ENCODE results near the gene SCGB1A1. TPM values are rescaled to one million over a fixed set of nuclear protein-coding genes. Genes with fewer than 3 reads are reported as not detected.

The SCGB1A1 gene
- total RNA-seq, 1 experiment from 2014 or later, result not detected

- peaks cover 6% of the 10 kb centered on the region for H3K4me1 Mint-ChIP-seq (ENCODE audit: low read depth, unreplicated experiment)
- intact Hi-C loops (cut with micrococcal nuclease; ENCODE audit: unreplicated experiment), result no loop called here
These were observed 13.9 kb upstream of the SCGB1A1 start for GRCh38 chr11:62404901-62405300.

GRCh38 chr11:62406034-62406433 lies 12.8 kb upstream of the SCGB1A1 start:
- H3K27me3 ChIP-seq (replicated peaks; ENCODE audit: control insufficient read depth, insufficient read depth, low read length), result no peaks in the 10 kb centered on the region
- Mint-ChIP-seq H3K9me3 (ENCODE audit: unreplicated experiment) (no peaks in the 10 kb centered on the region), H3K4me1 (ENCODE audit: low read depth, unreplicated experiment) (peaks cover 6% of the 10 kb centered on the region), H3K4me3 (ENCODE audit: unreplicated experiment) (no peak overlapping the region), H3K27ac (ENCODE audit: unreplicated experiment) (no peak overlapping the region), H3K36me3 (ENCODE audit: insufficient read depth, unreplicated experiment) (peaks cover 5% of the 10 kb centered on the region), H3K27me3 (ENCODE audit: insufficient read depth, unreplicated experiment) (no peaks in the 10 kb centered on the region)
- intact Hi-C loops (cut with micrococcal nuclease; ENCODE audit: unreplicated experiment), result no loop called here
- no peak for DNase-seq
- no TSS peak for BruUV-seq (replicated peaks)
- ChIA-PET POLR2A (interaction anchor here (0.9 kb wide), 1 partner anchor 168 kb away, joined by 8 read pairs; the partner anchor contains the start of gene EEF1G), CTCF (interaction anchor here (0.6 to 1.1 kb wide), 3 partner anchors 137 to 288 kb away, joined by 3 to 4 read pairs (median 3); no protein-coding TSS in a partner anchor)
- H3K36me3 ChIP-seq (ENCODE audit: control insufficient read depth, insufficient read depth, low read length), result no peaks in the 10 kb centered on the region
- no peaks in the 10 kb centered on the region for H3K9me3 ChIP-seq
- no peaks in the 10 kb centered on the region for H3K4me1 ChIP-seq
- TF ChIP-seq, protein P1, sequence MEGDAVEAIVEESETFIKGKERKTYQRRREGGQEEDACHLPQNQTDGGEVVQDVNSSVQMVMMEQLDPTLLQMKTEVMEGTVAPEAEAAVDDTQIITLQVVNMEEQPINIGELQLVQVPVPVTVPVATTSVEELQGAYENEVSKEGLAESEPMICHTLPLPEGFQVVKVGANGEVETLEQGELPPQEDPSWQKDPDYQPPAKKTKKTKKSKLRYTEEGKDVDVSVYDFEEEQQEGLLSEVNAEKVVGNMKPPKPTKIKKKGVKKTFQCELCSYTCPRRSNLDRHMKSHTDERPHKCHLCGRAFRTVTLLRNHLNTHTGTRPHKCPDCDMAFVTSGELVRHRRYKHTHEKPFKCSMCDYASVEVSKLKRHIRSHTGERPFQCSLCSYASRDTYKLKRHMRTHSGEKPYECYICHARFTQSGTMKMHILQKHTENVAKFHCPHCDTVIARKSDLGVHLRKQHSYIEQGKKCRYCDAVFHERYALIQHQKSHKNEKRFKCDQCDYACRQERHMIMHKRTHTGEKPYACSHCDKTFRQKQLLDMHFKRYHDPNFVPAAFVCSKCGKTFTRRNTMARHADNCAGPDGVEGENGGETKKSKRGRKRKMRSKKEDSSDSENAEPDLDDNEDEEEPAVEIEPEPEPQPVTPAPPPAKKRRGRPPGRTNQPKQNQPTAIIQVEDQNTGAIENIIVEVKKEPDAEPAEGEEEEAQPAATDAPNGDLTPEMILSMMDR (IDR thresholded peaks at IDR 0.05; ENCODE audit: insufficient read depth in 1 of 2, low read depth in 1 of 2, low read length in 1 of 2, severe bottlenecking in 1 of 2, unreplicated experiment in 1 of 2), result no peak
- H3K4me3 ChIP-seq (ENCODE audit: low read depth, low read length), result no peak overlapping the region

More at GRCh38 chr11:62404901-62405300, 13.9 kb upstream of the SCGB1A1 start:
- Histone ChIP-seq H3K4me1 (peaks cover 11% of the 10 kb centered on the region), H3K4me3 (ENCODE audit: low read depth, low read length) (no peak overlapping the region), H3K27me3 (replicated peaks; ENCODE audit: control insufficient read depth, insufficient read depth, low read length) (no peaks in the 10 kb centered on the region), H3K36me3 (ENCODE audit: control insufficient read depth, insufficient read depth, low read length) (no peaks in the 10 kb centered on the region), H3K9me3 (no peaks in the 10 kb centered on the region)
- TF ChIP-seq, protein P1 (IDR thresholded peaks at IDR 0.05; ENCODE audit: insufficient read depth in 1 of 2, low read depth in 1 of 2, low read length in 1 of 2, severe bottlenecking in 1 of 2, unreplicated experiment in 1 of 2), result no peak
- no peak overlapping the region for H3K4me3 Mint-ChIP-seq (ENCODE audit: unreplicated experiment)
- H3K36me3 Mint-ChIP-seq (ENCODE audit: insufficient read depth, unreplicated experiment), result peaks cover 5% of the 10 kb centered on the region
- H3K27ac Mint-ChIP-seq (ENCODE audit: unreplicated experiment), result peak overlapping the region; percentile 30
- ChIA-PET POLR2A (no interaction called here), CTCF (no interaction called here)
- H3K9me3 Mint-ChIP-seq (ENCODE audit: unreplicated experiment), result no peaks in the 10 kb centered on the region
- H3K27me3 Mint-ChIP-seq (ENCODE audit: insufficient read depth, unreplicated experiment), result no peaks in the 10 kb centered on the region
- BruUV-seq (replicated peaks), result no TSS peak
- DNase-seq, result no peak

DNA sequence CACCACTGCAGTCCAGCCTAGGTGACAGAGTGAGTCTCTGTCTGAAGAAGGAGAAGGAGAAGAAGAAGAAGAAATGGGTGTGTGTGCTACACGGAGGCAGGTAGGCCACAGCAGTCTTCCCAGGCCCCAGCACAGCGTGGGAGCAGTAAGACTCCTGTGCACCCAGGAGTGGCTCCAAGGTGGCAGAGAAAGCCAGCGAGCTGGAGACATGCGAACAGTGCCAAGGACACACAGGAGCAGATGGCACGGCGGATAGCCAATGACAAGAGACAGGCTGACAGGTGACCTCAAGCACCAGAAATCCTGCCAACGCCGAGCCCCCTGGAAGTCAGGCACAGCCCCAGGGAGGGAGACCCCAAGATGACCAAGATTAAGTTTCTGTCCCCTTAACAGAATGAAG lies 9.0 kb upstream of the SCGB1A1 start:
- H3K27ac Mint-ChIP-seq (ENCODE audit: unreplicated experiment), result no peak overlapping the region
- no peaks in the 10 kb centered on the region for H3K36me3 ChIP-seq (ENCODE audit: control insufficient read depth, insufficient read depth, low read length)
- intact Hi-C loops (cut with micrococcal nuclease; ENCODE audit: unreplicated experiment), result no loop called here
- H3K9me3 ChIP-seq, result no peaks in the 10 kb centered on the region
- no peaks in the 10 kb centered on the region for H3K27me3 ChIP-seq (replicated peaks; ENCODE audit: control insufficient read depth, insufficient read depth, low read length)
- no peak overlapping the region for H3K4me3 Mint-ChIP-seq (ENCODE audit: unreplicated experiment)
- H3K36me3 Mint-ChIP-seq (ENCODE audit: insufficient read depth, unreplicated experiment), result peaks cover 4% of the 10 kb centered on the region
- no peaks in the 10 kb centered on the region for H3K4me1 Mint-ChIP-seq (ENCODE audit: low read depth, unreplicated experiment)
- H3K4me3 ChIP-seq (ENCODE audit: low read depth, low read length), result no peak overlapping the region
- ChIA-PET CTCF (interaction anchor here (0.9 to 1.0 kb wide), 2 partner anchors 17 to 88 kb away, joined by 3 read pairs; no protein-coding TSS in a partner anchor), POLR2A (interaction anchor here (0.6 kb wide), 1 partner anchor 95 kb away, joined by 5 read pairs; no protein-coding TSS in a partner anchor)
- TF ChIP-seq, protein P1 (IDR thresholded peaks at IDR 0.05; ENCODE audit: insufficient read depth in 1 of 2, low read depth in 1 of 2, low read length in 1 of 2, severe bottlenecking in 1 of 2, unreplicated experiment in 1 of 2), result no peak
- H3K27me3 Mint-ChIP-seq (ENCODE audit: insufficient read depth, unreplicated experiment), result no peaks in the 10 kb centered on the region
- BruUV-seq (replicated peaks), result no TSS peak
- DNase-seq, result no peak
- no peaks in the 10 kb centered on the region for H3K4me1 ChIP-seq
- H3K9me3 Mint-ChIP-seq (ENCODE audit: unreplicated experiment), result no peaks in the 10 kb centered on the region
